NCI-H2107 treated with DMSO at 0.1 percent for 48 hours (cell line): ENCODE results near the gene HOXD4.

Experiments used
- DNase-seq: peaks from one replicate; lab custom pipeline; 2025; ENCODE audit not compliant: unreplicated experiment; lab: John Stamatoyannopoulos, UW

The HOXD4 gene

GRCh38 chr2:176126929-176127773 is 24.2 kb upstream of the HOXD4 start:
- DNase-seq: no peak

GRCh38 chr2:176127774-176128072 is 23.6 kb upstream of the HOXD4 start:
- no peak for DNase-seq

- no peak for DNase-seq
These were observed 23.0 kb upstream of the HOXD4 start for GRCh38 chr2:176128172-176128981.

- DNase-seq: no peak
These were observed 22.2 kb upstream of the HOXD4 start, which contains the start of gene HOXD8 for GRCh38 chr2:176128982-176129796. HOXD8 (plus strand) TSS chr2:176129705; CDS start chr2:176130367, 662 bp downstream.

- DNase-seq: no peak
These were observed 21.6 kb upstream of the HOXD4 start for GRCh38 chr2:176129813-176130146.

DNA sequence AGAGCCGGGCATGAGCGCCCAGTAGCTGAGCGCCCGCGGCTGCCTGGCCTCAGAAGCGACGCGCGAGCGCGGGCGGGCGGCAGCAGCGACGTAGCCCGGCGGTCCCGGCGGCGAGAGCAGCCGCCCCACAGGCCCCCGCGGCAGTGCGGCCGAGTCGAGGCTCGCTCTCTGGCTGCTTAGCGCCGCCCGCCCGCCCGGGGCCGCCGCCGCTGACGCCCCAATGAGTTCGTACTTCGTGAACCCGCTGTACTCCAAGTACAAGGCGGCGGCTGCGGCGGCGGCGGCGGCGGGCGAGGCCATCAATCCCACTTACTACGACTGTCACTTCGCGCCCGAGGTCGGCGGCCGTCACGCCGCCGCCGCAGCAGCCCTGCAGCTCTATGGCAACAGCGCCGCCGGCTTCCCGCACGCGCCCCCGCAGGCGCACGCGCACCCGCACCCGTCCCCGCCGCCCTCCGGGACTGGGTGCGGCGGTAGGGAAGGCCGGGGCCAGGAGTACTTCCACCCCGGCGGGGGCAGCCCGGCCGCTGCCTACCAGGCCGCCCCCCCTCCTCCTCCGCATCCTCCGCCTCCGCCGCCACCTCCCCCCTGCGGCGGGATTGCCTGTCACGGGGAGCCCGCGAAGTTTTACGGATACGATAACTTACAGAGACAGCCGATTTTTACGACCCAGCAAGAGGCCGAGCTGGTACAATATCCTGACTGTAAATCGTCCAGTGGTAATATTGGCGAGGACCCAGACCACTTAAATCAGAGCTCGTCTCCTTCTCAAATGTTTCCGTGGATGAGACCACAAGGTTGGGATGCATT is 21.0 kb upstream of the HOXD4 start:
- no peak for DNase-seq

DNA sequence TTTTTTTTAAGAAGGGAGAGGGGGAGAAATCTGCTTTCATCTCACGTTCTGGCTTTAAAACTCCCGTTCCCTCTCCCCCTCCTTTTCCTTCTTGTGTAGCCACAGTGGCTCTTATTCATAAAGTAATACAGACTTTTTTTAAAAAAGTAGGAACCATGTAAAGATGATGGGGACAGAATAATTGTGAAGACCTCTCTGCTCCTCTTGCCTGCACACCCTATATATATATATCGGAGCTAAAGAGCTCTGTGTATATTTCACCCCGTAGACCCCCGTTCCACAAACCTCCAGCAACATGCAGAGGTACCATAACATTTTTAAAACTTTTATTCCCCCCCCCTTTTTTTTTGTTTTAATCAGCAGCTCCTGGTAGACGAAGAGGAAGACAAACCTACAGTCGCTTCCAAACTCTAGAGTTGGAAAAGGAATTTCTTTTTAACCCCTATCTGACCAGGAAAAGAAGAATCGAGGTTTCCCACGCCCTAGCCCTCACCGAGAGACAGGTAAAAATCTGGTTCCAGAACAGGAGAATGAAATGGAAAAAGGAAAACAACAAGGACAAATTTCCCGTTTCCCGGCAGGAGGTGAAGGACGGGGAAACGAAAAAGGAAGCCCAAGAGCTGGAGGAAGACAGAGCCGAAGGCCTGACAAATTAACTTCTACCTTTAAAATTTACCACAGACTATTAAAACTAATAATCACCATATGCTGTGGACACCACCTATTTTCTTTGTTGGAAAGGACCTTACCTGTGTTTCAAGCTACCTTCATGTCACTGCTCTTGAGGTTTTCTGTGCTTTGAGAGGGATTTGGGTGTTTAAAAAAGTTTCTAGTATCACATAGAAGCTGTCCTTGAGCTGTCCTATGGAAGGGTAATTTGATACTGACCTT is 20.1 kb upstream of the HOXD4 start:
- no peak for DNase-seq

DNA sequence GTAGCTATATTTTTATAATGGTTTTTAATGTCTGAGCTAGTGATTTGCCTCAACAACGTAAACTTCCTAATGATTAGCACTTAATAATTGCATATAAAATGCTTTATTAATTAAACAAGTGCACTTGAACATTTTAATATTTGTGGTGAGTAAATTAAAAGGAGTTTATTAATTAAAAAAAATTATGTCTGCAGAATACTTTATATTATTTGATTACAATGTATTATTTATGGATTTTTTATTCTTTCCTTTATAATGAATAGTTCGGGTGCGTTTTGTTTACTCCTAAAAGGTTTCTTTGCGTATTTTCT is 19.5 kb upstream of the HOXD4 start:
- no peak for DNase-seq

DNA sequence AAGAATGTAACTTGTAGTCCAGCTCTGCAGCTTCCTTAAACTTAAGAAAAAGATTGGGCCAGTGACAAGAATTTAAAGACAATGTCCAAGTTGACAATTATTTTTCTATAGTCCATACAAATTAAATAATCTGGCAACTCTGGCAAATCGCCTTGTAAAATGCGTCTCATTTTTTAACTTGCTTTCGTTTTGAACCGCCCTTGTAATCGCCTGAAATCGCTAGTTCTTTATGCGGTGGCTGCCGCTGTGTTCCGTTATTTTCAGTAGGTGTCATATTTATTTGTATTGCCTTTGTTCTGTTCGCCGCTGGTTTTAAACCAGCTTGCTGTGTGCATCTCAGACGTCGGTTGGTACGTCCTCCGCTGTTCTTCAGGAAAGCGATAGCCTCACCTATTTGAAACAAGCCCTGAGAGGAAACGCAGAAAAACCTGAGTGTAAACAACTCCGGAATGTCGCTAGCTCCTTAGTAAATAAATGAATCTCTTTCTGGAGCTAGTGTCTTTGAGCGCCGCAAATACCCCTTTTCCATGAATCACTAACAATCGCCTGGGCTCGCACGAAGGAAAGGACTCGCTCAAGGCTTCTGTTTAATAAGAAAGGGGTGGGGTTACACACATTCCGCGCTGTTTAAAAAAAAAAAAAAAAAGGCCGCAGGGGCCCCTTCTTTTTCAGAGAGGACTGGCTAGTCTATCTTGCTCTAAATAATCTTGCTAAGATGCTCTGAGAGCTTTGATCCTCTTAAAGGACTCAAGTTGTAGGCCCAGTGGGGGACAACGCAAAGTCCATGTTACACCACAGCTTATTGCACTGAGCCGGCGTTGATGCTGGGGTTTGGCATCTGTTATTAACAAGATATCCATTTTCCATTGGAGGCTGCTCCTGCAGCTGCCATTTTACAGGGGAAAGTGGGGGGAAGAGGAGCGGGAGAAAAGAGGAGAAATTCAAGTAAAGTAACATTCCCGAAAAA is 18.9 kb upstream of the HOXD4 start:
- no peak for DNase-seq

- no peak for DNase-seq
These were observed 18.0 kb upstream of the HOXD4 start for GRCh38 chr2:176133389-176133788.

DNA sequence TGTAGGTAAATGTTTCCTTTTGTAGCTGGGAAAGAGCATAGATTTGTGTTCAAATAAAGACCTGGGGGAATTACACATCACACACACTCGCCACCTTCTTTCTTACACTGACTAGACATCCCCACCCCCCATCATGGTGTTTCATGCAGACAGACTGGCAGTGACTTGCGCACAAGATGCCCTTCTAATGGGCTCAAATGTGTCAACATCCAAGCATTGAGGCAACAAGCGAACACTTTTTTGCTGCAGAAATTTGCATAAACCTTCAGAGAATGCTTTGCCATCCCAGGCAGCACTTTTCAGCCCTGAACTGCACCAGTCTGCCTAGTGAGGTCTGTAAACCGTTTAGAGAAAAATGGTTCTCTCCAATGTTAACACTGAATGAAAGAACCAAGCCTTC is 17.3 kb upstream of the HOXD4 start:
- DNase-seq: no peak

DNA sequence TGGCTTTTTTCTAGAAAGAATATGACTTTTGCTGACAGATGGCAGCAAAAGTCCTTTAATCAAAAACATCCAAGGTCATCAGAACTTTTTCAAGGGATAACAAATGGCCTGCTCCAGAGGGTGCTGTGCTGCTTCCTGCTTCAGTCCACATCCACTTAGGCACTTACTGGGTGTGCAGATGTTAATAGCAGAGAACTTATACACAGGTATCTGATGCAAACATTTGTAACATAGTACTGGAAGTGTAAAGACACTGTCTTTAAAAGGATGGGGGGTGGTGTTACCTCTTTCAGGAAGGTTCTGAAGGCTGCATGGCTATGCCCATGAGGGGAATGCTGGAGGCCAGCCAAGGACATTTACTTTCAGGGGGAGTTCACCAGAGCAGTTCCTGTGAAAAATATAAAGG is 16.3 kb upstream of the HOXD4 start:
- no peak for DNase-seq

DNA sequence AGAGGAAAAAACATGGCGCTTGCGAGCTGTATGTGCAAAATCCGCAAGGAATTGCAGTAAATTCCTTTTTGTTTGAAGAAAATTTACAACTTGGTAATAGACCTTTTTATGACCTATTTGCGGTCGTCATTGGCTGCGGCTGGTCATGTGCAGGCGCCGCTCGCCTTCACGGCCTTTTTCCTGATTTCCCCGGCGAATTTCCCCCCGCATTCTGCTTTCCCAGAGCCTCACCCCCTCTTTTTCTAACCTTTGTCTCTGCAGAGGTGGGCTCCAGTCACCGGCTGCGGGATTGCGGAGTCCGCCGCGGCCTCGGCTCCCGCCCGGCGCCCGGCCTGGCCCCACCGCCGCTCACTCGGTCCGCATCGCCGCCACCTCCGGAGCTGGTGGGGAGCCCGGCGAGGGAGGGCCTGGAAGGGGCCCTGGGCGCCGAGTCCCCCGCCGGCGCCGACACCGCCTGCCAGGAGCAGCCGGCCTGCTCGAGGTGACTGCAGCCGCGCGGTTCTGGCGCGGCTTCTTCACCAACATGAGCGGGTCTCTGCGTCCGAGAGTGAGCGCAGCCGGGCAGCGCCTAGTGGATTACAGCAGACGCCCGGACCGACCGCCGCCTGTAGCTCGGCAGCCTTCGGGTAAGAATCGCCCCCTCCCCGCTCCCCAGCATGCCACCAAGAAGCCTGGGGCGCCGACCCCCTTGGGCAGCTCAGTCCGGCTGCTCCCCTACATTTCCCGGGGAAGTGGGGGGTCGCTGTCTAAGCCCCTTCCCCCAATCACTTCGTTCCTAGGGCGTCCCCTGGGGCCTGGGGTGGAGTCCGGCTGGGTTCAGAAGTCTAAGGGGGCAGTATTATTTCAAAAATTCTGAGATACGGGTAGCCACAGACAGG is 14.7 kb upstream of the HOXD4 start:
- DNase-seq: no peak

DNA sequence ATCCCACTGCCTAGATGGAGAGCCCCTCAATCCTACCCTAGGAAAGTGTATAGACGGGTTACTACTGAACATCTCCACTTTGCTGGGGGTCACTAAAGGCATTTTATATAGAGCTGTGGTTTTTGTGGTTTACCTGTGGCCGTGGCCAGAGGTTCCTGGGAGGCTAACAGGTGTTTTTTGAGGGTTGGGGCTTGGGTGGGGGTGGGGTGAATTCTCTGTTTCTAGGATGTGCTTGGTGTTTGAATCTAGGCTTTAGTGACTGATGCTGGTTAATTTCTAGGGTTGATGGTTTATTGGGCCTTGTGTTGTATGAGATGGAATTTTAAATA is 14.1 kb upstream of the HOXD4 start:
- DNase-seq: no peak

GRCh38 chr2:176137906-176138305 is 13.4 kb upstream of the HOXD4 start:
- no peak for DNase-seq

DNA sequence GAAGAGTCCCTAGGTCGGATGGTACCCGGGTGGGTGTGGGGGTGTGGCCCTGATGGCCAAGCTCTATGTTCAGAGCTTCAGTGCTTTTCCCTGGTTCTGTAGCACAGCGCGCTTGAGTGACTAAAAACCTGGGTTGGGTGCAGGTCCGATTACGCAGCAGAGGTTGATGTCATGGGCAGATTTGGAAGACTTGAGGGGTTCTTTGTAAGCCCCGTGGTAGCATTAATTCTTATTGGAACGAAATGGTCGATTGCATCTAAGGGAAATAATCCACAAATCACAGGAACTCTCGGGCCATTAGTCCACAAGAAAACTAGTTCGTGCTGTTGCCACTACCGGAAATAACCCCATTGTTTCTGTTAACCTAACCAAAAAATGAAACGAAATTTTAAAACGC is 12.8 kb upstream of the HOXD4 start:
- no peak for DNase-seq

- no peak for DNase-seq
These were observed 12.3 kb upstream of the HOXD4 start for GRCh38 chr2:176138923-176139660.
